Stomach smooth muscle (tissue), 2 donors: ENCODE data around the gene CRKL.
"Not testable (repeated sequence)": the region's sequence is repeated elsewhere in the genome, so short reads cannot be mapped to it uniquely, and the experiment has no call there.

ENCODE experiments used
- H3K27ac ChIP-seq: one replicate; pipeline ENCODE4 v1.7.0; 2013; ENCODE audit warnings: mild to moderate bottlenecking, low read length, inconsistent platforms
- H3K27me3 ChIP-seq, 2 donors: one replicate each; pipeline ENCODE4 v1.7.0; 2013; ENCODE audit warnings: low read length in 2 of 2; ENCODE audit not compliant: insufficient read depth in 2 of 2, control insufficient read depth in 1 of 2
- H3K36me3 ChIP-seq, 2 donors: one replicate each; pipeline ENCODE4 v1.7.0; 2013; ENCODE audit warnings: low read length in 2 of 2; ENCODE audit not compliant: control insufficient read depth in 2 of 2, insufficient read depth in 2 of 2
- H3K4me1 ChIP-seq: one replicate; pipeline ENCODE4 v1.7.0; 2013; ENCODE audit warnings: low read length; ENCODE audit not compliant: control insufficient read depth, insufficient read depth
- H3K4me3 ChIP-seq, 2 donors: one replicate each; pipeline ENCODE4 v1.7.0; 2013; ENCODE audit warnings: low read length in 2 of 2
- H3K9ac ChIP-seq, 2 donors: one replicate each; pipeline ENCODE4 v1.7.0; 2013; ENCODE audit warnings: low read length in 2 of 2, mild to moderate bottlenecking in 1 of 2
- H3K9me3 ChIP-seq, 2 donors: one replicate each; pipeline ENCODE4 v1.7.0; 2013; ENCODE audit warnings: low read length in 2 of 2; ENCODE audit not compliant: control insufficient read depth in 2 of 2
- donor health status: healthy.
- donor health status: Pancreatic carcinoma.

CRKL gene

GRCh38 chr22:20970939-20971657, 53.9 kb downstream of the CRKL start:
- H3K27ac ChIP-seq: no peak overlapping the region
- H3K4me3 ChIP-seq: no peak overlapping the region
- H3K27me3 ChIP-seq: no peaks in the 10 kb centered on the region
- H3K9ac ChIP-seq: no peak overlapping the region
- peaks cover 3% of the 10 kb centered on the region for H3K4me1 ChIP-seq
- H3K9me3 ChIP-seq: no peaks in the 10 kb centered on the region
- H3K36me3 ChIP-seq: no peaks in the 10 kb centered on the region

GRCh38 chr22:20972014-20972694, 54.9 kb downstream of the CRKL start:
- not testable (repeated sequence) for H3K4me3 ChIP-seq, H3K4me1 ChIP-seq

GRCh38 chr22:20972933-20973577, 55.8 kb downstream of the CRKL start:
- no peaks in the 10 kb centered on the region for H3K36me3 ChIP-seq
- no peak overlapping the region for H3K4me3 ChIP-seq
- H3K9ac ChIP-seq: no peak overlapping the region
- H3K9me3 ChIP-seq: no peaks in the 10 kb centered on the region
- no peaks in the 10 kb centered on the region for H3K27me3 ChIP-seq
- peaks cover 3% of the 10 kb centered on the region for H3K4me1 ChIP-seq
- H3K27ac ChIP-seq: no peak overlapping the region

More at GRCh38 chr22:20972014-20972694, 54.9 kb downstream of the CRKL start:
- H3K36me3 ChIP-seq, H3K27ac ChIP-seq, H3K27me3 ChIP-seq, H3K9ac ChIP-seq, H3K9me3 ChIP-seq: not testable (repeated sequence)

- H3K9me3 ChIP-seq: peaks cover 0 to 6% of the 10 kb centered on the region in 2 donors
- no peak overlapping the region for H3K27ac ChIP-seq
- peaks cover 2% of the 10 kb centered on the region for H3K4me1 ChIP-seq
- H3K27me3 ChIP-seq: no peaks in the 10 kb centered on the region
- no peak overlapping the region for H3K9ac ChIP-seq
- no peak overlapping the region for H3K4me3 ChIP-seq
- H3K36me3 ChIP-seq: no peaks in the 10 kb centered on the region
Measured at GRCh38 chr22:20973634-20974286, 56.6 kb downstream of the CRKL start.

GRCh38 chr22:20974336-20974955, 57.2 kb downstream of the CRKL start:
- H3K36me3 ChIP-seq: no peaks in the 10 kb centered on the region
- H3K4me3 ChIP-seq: no peak overlapping the region
- H3K9me3 ChIP-seq: peaks cover 0 to 6% of the 10 kb centered on the region in 2 donors
- H3K27ac ChIP-seq: no peak overlapping the region
- peaks cover 1% of the 10 kb centered on the region for H3K4me1 ChIP-seq
- H3K27me3 ChIP-seq: no peaks in the 10 kb centered on the region
- H3K9ac ChIP-seq: no peak overlapping the region

GRCh38 chr22:20975541-20976290, 58.5 kb downstream of the CRKL start:
- Histone ChIP-seq H3K9ac (no peak overlapping the region), H3K4me1 (peaks cover 14% of the 10 kb centered on the region), H3K27ac (no peak overlapping the region), H3K36me3 (no peaks in the 10 kb centered on the region), H3K4me3 (no peak overlapping the region), H3K9me3 (peaks cover 0 to 6% of the 10 kb centered on the region in 2 donors), H3K27me3 (no peaks in the 10 kb centered on the region)

- Histone ChIP-seq H3K36me3 (no peaks in the 10 kb centered on the region), H3K4me3 (no peak overlapping the region), H3K27ac (no peak overlapping the region), H3K9me3 (peaks cover 0 to 6% of the 10 kb centered on the region in 2 donors), H3K9ac (no peak overlapping the region), H3K27me3 (no peaks in the 10 kb centered on the region), H3K4me1 (peaks cover 20% of the 10 kb centered on the region)
Measured at GRCh38 chr22:20976291-20976877, 59.2 kb downstream of the CRKL start.

- Histone ChIP-seq H3K4me3 (no peak overlapping the region), H3K27me3 (no peaks in the 10 kb centered on the region), H3K27ac (no peak overlapping the region), H3K9me3 (peaks cover 0 to 6% of the 10 kb centered on the region in 2 donors), H3K9ac (no peak overlapping the region), H3K4me1 (peaks cover 26% of the 10 kb centered on the region), H3K36me3 (no peaks in the 10 kb centered on the region)
Measured at GRCh38 chr22:20977019-20977418, 59.8 kb downstream of the CRKL start.

- H3K27me3 ChIP-seq: no peaks in the 10 kb centered on the region
- peaks cover 0 to 6% of the 10 kb centered on the region in 2 donors for H3K9me3 ChIP-seq
- no peaks in the 10 kb centered on the region for H3K36me3 ChIP-seq
- no peak overlapping the region for H3K9ac ChIP-seq
- H3K27ac ChIP-seq: no peak overlapping the region
- no peak overlapping the region for H3K4me3 ChIP-seq
- peaks cover 27% of the 10 kb centered on the region for H3K4me1 ChIP-seq
Measured at GRCh38 chr22:20977516-20978170, 60.4 kb downstream of the CRKL start.
